SU-DHL-6 (cell line): ENCODE measurements around the gene SMURF1.

Experiments
- H2AFZ ChIP-seq: fragments of 200-600 bp; sonication (generic); 2 replicates; pipeline ENCODE4 v1.6.1; 2014; ENCODE audit warnings: low read depth, mild to moderate bottlenecking, moderate library complexity, mixed read lengths, antibody characterized with exemption, low read length; ENCODE audit not compliant: severe bottlenecking
- H3F3A ChIP-seq: fragments of 200-600 bp; shearing (Covaris generic); 2 replicates; pipeline ENCODE4 v1.6.0; 2016; ENCODE audit warnings: antibody characterized with exemption, mild to moderate bottlenecking; ENCODE audit not compliant: insufficient read depth
- H3K27ac ChIP-seq: fragments of 200-600 bp; sonication (generic); 2 replicates; pipeline ENCODE4 v1.5.1; 2016; ENCODE audit warnings: low read depth, mild to moderate bottlenecking, low read length, moderate library complexity, mixed read lengths
- H3K27me3 ChIP-seq: fragments of 200-600 bp; sonication (generic), shearing (Covaris generic); 2 replicates; pipeline ENCODE4 v1.6.0; 2014; ENCODE audit warnings: mild to moderate bottlenecking, low read length
- H3K36me3 ChIP-seq: fragments of 200-600 bp; sonication (generic); 2 replicates; pipeline ENCODE4 v1.6.1; 2014; ENCODE audit warnings: mild to moderate bottlenecking, low read length, mixed read lengths
- H3K4me2 ChIP-seq: fragments of 300-600, 200-600 bp; shearing (Covaris generic), sonication (generic); 2 replicates; pipeline ENCODE4 v1.6.0; 2014; ENCODE audit warnings: low read length, low read depth, mild to moderate bottlenecking; ENCODE audit not compliant: poor library complexity, severe bottlenecking
- H3K4me3 ChIP-seq: fragments of 200-600 bp; sonication (generic); 2 replicates; pipeline ENCODE4 v1.5.1; 2014; ENCODE audit warnings: antibody characterized with exemption, low read length, mild to moderate bottlenecking, mixed read lengths; ENCODE audit not compliant: insufficient read depth, poor library complexity, severe bottlenecking
- H3K79me2 ChIP-seq: fragments of 200-600 bp; sonication (generic); 2 replicates; pipeline ENCODE4 v1.6.1; 2014; ENCODE audit warnings: mild to moderate bottlenecking, low read length, moderate library complexity; ENCODE audit not compliant: insufficient read depth
- H3K9ac ChIP-seq: fragments of 200-600 bp; sonication (generic); 2 replicates; pipeline ENCODE4 v1.7.0; 2014; ENCODE audit warnings: mild to moderate bottlenecking, low read length
- H3K9me2 ChIP-seq: fragments of 200-600 bp; sonication (generic); replicated peaks from 2 replicates; pipeline ENCODE4 v1.6.1; 2014; ENCODE audit warnings: low read length; ENCODE audit not compliant: insufficient read depth
- H3K9me3 ChIP-seq: fragments of 200-600 bp; sonication (generic); 2 replicates; pipeline ENCODE4 v1.6.1; 2014; ENCODE audit warnings: low read length, mixed read lengths; ENCODE audit not compliant: insufficient read depth
- H4K20me1 ChIP-seq: fragments of 200-600 bp; sonication (generic); 2 replicates; pipeline ENCODE4 v1.6.1; 2014; ENCODE audit warnings: low read depth, mild to moderate bottlenecking, antibody characterized with exemption, low read length, moderate library complexity, mixed read lengths
- EZH2phosphoT487 ChIP-seq: fragments of 200-600 bp; sonication (generic), shearing (Covaris generic); conservative IDR thresholded peaks from 2 replicates; pipeline ENCODE4 v1.6.1; 2018; ENCODE audit warnings: mild to moderate bottlenecking, antibody characterized with exemption, low read length, moderate library complexity, mixed read lengths
- TF ChIP-seq, protein P1 (sequence below): fragments of 200-600 bp; sonication (generic); IDR thresholded peaks from one replicate; pipeline ENCODE4 v1.5.1; 2017; ENCODE audit warnings: antibody characterized with exemption, mild to moderate bottlenecking, low read length, moderate library complexity; ENCODE audit not compliant: insufficient read depth, poor library complexity, severe bottlenecking

SMURF1 gene

DNA sequence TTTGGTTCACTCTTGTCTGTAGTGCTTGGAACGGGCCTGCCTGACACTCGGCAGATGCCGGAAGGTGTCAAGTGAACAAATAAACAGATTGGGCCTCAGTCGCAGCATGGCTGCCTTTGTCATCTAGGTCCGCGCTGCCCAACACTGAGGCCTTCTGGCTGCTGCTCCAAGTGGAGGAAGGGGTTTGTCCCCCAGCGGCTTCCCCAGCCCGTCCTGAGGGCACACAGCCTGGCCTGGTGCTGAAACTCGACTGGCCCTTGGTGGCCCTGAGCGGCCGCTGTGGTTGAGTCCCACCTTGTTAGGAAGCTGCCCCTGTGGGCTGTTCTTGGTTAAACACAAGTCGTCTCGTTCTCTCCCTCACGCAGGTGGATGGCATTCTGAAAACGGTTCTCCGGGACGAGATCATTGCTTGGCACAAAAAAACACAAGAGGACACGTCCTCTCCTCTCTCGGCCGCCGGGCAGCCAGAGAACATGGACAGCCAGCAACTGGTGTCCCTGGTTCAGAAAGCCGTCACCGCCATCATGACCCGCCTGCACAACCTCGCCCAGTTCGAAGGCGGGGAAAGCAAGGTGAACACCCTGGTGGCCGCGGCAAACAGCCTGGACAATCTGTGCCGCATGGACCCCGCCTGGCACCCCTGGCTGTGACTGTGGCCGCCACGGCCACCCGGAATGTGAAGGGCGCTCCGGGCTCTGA, 132.1 kb downstream of the SMURF1 start:
- Histone ChIP-seq H3K27ac (no peak overlapping the region), H2AFZ (no peak overlapping the region), H3K4me3 (no peak overlapping the region), H3K9me2 (no peaks in the 10 kb centered on the region), H3K4me2 (no peak overlapping the region), H3F3A (no peaks in the 10 kb centered on the region), H3K9ac (no peak overlapping the region), H3K9me3 (no peaks in the 10 kb centered on the region), H4K20me1 (no peaks in the 10 kb centered on the region), H3K27me3 (no peaks in the 10 kb centered on the region), H3K79me2 (no peaks in the 10 kb centered on the region), H3K36me3 (peaks cover 5% of the 10 kb centered on the region; the same call in 1 of the 2 replicates)
- no peak for TF ChIP-seq EZH2phosphoT487
- TF ChIP-seq, protein P1, sequence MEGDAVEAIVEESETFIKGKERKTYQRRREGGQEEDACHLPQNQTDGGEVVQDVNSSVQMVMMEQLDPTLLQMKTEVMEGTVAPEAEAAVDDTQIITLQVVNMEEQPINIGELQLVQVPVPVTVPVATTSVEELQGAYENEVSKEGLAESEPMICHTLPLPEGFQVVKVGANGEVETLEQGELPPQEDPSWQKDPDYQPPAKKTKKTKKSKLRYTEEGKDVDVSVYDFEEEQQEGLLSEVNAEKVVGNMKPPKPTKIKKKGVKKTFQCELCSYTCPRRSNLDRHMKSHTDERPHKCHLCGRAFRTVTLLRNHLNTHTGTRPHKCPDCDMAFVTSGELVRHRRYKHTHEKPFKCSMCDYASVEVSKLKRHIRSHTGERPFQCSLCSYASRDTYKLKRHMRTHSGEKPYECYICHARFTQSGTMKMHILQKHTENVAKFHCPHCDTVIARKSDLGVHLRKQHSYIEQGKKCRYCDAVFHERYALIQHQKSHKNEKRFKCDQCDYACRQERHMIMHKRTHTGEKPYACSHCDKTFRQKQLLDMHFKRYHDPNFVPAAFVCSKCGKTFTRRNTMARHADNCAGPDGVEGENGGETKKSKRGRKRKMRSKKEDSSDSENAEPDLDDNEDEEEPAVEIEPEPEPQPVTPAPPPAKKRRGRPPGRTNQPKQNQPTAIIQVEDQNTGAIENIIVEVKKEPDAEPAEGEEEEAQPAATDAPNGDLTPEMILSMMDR: no peak

DNA sequence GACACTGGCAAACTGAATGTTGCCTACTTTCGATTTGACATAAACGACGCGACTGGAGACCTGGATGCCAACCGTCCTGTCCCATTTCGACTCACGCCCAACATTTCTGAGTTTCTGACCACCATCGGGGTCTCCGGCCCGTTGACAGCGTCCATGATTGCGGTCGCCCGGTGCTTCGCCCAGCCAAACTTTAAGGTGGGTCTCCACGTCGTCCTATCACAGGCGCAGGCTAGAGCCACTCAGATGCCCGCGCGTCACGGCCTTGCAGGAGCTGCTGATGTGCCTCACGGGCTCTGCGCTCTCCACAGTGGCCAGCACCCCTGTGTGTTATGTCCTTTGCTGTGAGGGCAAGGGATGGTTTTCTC, 132.6 kb downstream of the SMURF1 start:
- Histone ChIP-seq H3K4me3 (no peak overlapping the region), H3K27me3 (no peaks in the 10 kb centered on the region), H3F3A (no peaks in the 10 kb centered on the region), H4K20me1 (no peaks in the 10 kb centered on the region), H3K27ac (no peak overlapping the region), H3K79me2 (no peaks in the 10 kb centered on the region), H3K9ac (no peak overlapping the region), H3K9me3 (no peaks in the 10 kb centered on the region), H3K4me2 (no peak overlapping the region), H3K36me3 (peaks cover 5% of the 10 kb centered on the region; the same call in 1 of the 2 replicates), H2AFZ (no peak overlapping the region), H3K9me2 (no peaks in the 10 kb centered on the region)
- no peak for TF ChIP-seq EZH2phosphoT487
- TF ChIP-seq, protein P1: no peak

DNA sequence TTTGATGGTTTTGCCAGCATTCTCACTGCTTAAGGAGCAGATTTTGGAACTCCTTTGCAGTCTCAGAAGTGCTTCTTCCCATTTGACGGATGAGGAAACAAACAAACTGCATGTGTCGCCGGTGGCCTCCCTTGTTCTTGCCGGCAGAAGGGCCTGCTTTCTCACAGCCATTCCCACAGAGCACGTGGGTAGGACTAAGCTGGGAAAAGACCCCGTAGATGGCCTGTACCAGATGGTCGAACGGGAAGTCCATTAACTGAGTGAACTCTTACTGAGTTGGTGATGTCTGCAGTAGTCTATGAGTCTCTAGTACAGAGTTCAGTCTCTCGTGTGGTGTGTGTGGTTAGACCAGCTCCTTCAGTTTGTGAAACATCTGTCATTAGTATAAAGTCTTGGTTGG, 133.6 kb downstream of the SMURF1 start:
- Histone ChIP-seq H3K36me3 (peaks cover 5% of the 10 kb centered on the region; the same call in 1 of the 2 replicates), H3K4me3 (no peak overlapping the region), H3K4me2 (no peak overlapping the region), H3K79me2 (no peaks in the 10 kb centered on the region), H2AFZ (no peak overlapping the region), H3K27me3 (no peaks in the 10 kb centered on the region), H3F3A (no peaks in the 10 kb centered on the region), H3K9me3 (no peaks in the 10 kb centered on the region), H4K20me1 (no peaks in the 10 kb centered on the region), H3K9me2 (no peaks in the 10 kb centered on the region), H3K27ac (no peak overlapping the region), H3K9ac (no peak overlapping the region)
- TF ChIP-seq, protein P1: no peak
- TF ChIP-seq EZH2phosphoT487: no peak
